IMR-90 (cell line): ENCODE data around the gene BICD1.

Source experiments
- CEBPB ChIP-seq: IDR thresholded peaks from 2 replicates; pipeline ENCODE4 v1.6.1; 2012; ENCODE audit warnings: low read depth, low read length, improper control_type of control experiment
- CHD1 ChIP-seq: IDR thresholded peaks from 2 replicates; pipeline ENCODE4 v1.6.1; 2012; ENCODE audit warnings: low read depth, low read length, improper control_type of control experiment
- CTCF ChIP-seq: conservative IDR thresholded peaks from 2 replicates; pipeline ENCODE4 v1.5.1; 2012; ENCODE audit warnings: mild to moderate bottlenecking, low read depth, low read length, improper control_type of control experiment
- MAFK ChIP-seq: IDR thresholded peaks from 2 replicates; pipeline ENCODE4 v1.6.1; 2012; ENCODE audit warnings: low read depth, low read length, improper control_type of control experiment
- MAZ ChIP-seq: IDR thresholded peaks from 2 replicates; pipeline ENCODE4 v1.6.1; 2012; ENCODE audit warnings: low read depth, mild to moderate bottlenecking, low read length, improper control_type of control experiment, moderate library complexity, borderline replicate concordance
- MXI1 ChIP-seq: IDR thresholded peaks from 2 replicates; pipeline ENCODE4 v1.6.1; 2012; ENCODE audit warnings: low read depth, mild to moderate bottlenecking, low read length, moderate library complexity, borderline replicate concordance
- NFE2L2 ChIP-seq: fragments of 150-350 bp; IDR thresholded peaks from 2 replicates; pipeline ENCODE4 v1.6.1; 2016; ENCODE audit warnings: low read depth, mild to moderate bottlenecking, low read length
- POLR2A ChIP-seq: IDR thresholded peaks from 2 replicates; pipeline ENCODE4 v1.6.1; 2012; ENCODE audit warnings: mild to moderate bottlenecking, low read depth, low read length
- RAD21 ChIP-seq: IDR thresholded peaks from 2 replicates; pipeline ENCODE4 v1.6.1; 2012; ENCODE audit warnings: low read length, improper control_type of control experiment
- RCOR1 ChIP-seq: IDR thresholded peaks from 2 replicates; pipeline ENCODE4 v1.6.1; 2012; ENCODE audit warnings: mild to moderate bottlenecking, low read length, improper control_type of control experiment; ENCODE audit not compliant: insufficient replicate concordance
- SMC3 ChIP-seq: fragments of 150-350 bp; IDR thresholded peaks from 2 replicates; pipeline ENCODE4 v1.6.1; 2016; ENCODE audit warnings: low read depth, mild to moderate bottlenecking, antibody characterized with exemption, low read length, moderate library complexity

GRCh38 chr12:32418903-32419519, 312.4 kb downstream of the BICD1 start:
- no peak for TF ChIP-seq MAZ
- TF ChIP-seq CTCF = no peak
- no peak for TF ChIP-seq MAFK
- no peak for TF ChIP-seq POLR2A
- TF ChIP-seq RCOR1 = no peak
- TF ChIP-seq CHD1 = no peak
- no peak for TF ChIP-seq CEBPB
- no peak for TF ChIP-seq SMC3
- no peak for TF ChIP-seq NFE2L2
- TF ChIP-seq MXI1 = no peak
- TF ChIP-seq RAD21 = no peak
